ENCODE data around the gene LDHA.

Gene LDHA

DNA sequence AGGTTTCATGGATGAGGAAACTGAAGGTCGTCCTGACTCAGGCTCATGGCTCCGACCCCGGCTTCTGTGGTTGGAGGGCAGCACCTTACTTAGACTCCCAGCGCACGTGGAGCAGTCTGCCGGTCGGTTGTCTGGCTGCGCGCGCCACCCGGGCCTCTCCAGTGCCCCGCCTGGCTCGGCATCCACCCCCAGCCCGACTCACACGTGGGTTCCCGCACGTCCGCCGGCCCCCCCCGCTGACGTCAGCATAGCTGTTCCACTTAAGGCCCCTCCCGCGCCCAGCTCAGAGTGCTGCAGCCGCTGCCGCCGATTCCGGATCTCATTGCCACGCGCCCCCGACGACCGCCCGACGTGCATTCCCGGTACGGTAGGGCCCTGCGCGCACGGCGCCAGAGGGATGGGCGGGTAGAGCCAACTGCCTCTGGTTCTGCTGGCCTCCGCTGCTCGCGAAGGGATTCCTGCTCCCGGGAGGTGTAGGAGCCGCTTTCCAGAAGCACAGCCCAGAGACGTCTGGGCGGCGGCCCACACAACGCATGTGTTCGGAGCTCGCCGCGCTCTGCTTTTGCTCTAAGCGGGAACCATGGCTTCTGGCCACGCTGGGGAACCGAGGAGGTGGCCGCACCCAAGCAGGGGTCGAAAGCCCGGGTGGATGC, at the start of gene LDHA:
Gene LDHA, plus strand, starts transcription at position 289 of the 653 bp plus-strand sequence. CDS start 2,280 bp downstream, outside the sequence.
- peak; percentile 89 to 94 for DNase-seq

DNA sequence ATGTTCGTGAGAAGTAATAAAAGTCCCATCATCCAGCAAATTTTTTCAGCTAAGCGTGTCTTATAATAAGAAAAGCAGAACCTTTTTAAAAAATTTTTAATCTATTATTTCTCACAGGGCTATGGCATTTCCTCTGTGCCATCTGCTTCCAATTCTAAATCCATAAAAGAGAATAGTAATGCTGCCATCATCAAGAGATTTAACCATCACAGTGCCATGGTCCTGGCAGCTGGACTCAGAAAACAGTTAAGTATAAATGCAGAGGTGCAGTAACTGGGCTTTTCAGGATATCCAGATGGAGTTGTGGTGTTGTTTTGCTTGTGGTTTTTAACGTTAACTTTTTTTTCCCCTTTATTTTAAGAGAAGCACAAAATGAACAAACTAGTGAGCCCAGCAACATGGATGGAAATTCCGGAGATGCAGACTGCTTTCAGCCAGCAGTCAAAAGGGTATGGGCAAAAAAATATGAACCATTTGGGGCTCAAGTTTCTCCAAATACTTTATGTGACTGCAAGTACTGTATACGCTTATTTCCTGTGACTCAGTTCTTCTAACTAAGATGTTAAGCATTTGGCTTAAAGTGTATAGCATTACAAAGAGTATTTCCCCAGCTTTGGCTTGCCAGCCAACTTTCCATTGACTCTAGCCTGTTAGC, 46.8 kb upstream of the LDHA start:
- no peak for DNase-seq

DNA sequence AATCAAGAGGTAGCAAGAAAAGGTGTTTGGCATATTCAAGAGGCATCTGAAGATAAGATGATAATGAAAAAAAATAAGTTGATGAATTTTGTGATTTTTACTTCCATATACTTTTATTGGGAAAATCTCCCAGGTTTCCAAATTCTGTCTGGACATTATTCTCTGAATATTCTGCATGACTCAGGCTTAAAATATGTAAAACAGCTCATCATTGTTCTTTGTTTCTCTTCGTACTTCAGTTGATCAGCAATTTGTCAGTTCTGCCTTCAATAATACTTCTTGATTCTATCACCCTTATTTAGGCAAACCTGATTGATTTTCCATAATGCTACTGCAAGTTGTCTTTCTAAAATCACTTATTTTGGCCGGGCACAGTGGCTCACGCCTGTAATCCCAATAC, 41.8 kb upstream of the LDHA start:
- DNase-seq = no peak

DNA sequence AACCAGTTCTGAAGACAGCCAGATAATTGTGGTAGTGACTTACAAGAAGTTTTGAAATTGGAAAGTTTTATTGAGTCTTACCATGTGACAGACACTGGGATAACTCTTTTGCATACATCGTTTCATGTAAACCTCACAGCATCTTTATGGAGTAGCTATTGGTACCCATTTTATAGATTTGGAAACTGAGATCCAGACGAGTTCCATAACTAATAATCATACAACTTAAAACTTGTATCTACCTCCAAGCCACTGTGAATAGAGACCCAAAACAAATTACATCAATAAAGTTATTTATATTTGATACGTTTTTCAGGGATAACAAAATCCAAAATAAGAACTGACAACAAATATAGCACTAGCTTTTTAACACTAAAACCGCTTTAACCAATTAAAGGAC, 35.7 kb upstream of the LDHA start:
- DNase-seq = no peak

DNA sequence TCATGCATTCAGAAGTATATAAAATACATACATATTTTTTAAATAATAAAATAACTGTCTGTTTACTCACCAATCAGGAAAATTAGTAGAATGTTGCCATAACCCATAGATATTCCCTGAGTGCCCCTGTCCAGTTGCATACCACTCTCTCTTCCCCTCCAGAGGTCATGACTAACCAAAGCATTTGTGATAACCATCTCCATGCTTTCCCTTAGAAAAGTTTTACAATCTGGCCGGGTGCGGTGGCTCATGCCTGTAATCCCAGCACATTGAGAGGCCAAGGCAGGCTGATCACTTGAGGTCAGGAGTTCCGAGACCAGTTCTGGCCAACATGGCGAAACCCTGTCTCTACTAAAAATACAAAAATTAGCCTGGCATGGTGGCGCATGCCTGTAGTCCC, 33.2 kb upstream of the LDHA start:
- DNase-seq = no peak

DNA sequence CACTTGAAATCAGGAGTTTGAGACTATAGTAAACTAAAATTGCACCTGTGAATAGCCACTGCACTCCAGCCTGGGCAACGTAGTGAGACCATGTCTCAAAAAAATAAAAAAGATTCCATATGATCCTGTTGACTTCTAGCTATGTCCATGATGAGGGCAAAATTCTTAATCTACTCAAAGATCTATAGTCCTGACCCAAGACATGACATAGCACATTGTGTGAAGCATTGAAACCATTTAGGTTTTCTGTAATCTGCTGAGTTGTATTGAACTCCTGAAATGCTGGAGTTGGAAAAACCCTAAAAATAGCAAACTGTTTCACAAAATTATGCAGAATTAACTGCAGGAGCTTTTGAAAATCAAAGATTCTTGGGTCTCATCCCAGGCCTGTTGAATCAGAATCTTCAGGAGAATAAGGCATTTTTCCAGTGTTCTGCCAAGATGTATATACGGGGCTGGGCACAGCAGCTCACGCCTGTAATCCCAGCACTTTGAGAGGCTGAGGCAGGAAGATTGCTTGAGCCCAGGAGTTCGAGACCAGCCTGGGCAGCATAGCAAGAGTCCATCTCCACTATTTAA, 29.8 kb upstream of the LDHA start:
- no peak for DNase-seq

DNA sequence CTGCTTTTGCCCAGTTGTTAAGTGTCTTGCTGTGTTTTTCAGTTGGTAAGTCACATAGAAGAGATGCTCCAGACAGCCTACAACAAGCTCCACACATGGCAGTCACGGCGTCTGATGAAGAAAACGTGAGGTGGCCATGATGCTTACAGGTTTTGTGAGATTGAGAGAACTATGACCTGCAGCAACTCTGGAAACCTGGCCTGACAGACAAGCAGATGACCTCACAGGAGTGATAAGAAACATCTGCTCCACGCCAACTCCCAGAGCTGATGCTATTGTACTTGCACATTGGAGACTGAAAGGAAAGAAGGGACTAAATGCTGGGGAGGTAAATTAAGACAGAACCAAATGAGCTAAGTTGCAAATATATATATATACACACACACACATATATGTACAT, 28.6 kb upstream of the LDHA start:
- DNase-seq = no peak

DNA sequence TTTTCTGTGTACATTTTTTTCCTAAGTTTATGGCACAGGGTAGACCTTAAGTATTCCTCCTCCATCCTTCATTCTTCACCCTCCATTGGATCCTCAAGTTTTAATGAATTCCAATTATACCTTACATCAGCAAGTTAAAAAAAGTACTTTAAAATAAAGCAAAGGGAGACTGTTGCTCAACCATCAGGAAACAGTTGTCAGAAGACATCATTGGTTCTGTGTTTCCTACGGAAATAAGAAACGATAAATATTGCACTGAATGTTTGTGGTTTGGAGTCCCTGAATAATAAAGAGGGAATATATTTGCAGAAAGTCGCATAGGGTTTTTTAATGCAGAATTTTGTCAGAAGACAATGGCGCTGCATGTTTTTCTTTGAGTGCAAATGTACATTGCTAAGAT, 28.1 kb upstream of the LDHA start:
- no peak for DNase-seq

DNA sequence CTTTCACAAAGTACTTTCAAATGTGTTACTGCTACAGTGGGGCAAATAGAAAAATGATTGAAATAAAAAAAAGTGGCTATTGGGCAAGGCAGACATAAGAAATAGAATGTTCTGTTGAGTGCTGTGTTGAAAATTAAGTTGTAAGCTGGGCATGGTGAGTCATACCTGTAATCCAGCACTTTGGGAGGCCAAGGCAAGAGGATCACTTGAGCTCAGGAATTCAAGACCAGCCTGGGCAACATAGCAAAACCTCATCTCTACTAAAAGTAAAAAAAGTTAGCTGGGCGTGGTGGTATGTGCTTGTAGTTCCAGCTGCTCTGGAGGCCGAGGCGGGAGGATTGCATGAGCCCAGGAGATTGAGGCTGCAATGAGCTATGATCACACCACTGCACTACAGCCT, 26.9 kb upstream of the LDHA start:
- no peak for DNase-seq

DNA sequence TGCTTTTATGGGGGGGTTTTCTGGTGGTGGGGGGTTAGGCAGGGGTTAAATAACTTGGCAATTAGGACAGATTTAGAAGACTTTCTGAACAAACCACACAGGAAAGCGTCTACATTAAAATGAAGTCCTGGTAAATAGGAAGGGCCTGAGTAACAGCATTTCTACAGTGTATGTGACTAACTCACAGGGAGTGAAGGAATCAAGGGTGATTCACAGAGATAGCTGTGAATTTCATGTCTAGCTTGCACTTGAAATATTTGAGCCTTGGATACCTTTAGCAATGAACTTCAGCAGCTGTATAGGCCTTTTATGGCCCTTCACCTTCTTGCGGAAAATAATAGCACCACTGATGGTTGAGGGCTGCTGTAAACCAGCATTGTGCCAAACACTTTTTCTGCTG, 26.1 kb upstream of the LDHA start:
- DNase-seq = no peak

DNA sequence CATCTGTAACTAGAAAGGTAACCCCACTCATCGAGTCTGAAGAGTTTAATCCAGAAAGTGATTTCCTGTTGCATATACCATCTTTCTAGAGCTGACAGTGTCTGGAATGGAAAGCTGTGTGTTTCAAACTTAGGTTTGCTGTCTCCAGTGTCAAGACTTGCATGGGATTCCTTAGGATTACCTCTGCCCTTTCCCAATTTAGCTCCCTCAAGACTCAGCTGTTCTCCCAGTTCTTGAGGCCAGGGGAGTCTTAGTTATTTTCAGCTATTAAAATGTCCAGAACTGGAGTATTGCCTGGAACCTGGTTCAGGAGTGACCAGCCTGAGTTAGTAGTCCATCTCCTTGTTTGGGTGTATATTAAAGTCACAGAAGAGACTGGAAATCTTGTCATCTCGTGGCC, 25.0 kb upstream of the LDHA start:
- DNase-seq = no peak

DNA sequence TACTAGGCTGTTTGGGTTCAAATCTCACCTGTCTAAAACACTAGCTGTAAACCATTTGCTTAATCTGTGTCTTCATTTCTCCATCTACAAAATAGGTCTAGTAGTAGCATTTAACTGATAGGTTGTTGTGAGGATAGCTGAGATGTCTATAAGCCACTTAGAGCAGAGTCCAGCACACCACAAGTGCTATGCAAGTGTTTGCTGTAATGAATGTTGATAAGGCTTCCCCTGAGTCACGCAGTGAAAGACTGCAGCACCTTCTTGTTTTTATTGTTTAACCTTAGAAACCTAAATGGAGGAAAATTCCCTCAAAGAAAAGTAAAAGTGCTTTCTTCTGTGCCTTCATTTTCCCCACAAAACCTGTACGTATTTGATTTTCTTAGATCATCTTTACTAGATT, 23.1 kb upstream of the LDHA start:
- DNase-seq = no peak

DNA sequence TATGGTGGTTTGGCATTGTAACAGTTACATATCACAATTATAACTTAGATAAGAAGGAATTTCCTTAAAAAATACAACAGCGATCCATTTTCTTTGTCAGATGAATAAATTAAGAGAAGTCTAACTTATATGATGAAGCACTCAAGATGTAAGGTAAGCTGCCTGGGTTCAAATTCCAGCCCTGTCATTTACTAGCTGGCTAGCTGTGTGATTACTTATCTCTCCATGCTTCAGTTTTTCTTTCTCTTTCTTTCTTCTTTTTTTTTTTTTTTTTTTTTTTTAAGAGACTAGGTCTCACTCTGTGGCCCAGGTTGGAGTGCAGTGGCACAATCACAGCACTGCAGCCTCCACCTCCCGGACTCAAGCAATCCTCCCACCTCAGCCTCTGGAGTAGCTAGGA, 22.2 kb upstream of the LDHA start:
- no peak for DNase-seq

DNA sequence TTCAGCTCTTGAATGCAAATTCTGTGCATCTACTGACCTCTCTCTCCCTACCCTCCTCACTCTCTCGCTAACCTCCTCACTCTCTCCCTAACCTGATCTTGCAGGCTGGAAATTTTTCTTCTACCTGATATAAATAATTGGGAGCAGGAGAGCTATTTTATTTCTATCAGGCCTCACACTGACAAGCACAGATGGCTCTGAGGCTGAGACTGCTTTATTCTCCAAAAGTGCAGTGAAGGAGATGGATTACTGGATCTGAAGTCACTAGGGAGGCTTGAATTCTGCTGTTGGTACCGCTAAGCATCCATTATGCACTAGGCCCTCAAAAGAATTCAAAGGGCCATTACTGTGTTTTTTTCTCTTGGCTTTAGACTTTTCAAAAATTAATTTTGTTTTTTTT, 19.4 kb upstream of the LDHA start:
- peak in 1 of 2 experiments; percentile 33 for DNase-seq

DNA sequence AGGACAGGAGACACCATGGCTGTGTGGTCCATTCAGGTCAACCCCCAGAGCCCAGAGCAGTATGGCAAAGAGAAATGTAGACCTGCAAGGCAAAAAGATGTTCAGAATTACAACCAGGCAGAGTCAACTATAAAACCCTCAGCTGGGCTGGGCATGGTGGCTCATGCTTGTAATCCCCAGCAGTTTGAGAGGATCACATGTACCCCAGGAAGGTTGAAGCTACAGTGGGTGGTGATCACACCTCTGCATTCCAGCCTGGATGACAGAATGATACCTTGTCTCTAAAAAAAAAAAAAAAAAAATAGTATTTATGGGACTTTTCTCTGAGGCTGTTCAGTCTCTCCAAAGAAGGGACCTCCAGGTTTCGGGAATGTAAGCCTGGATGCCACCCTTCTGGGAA, 18.4 kb upstream of the LDHA start:
- DNase-seq = no peak

DNA sequence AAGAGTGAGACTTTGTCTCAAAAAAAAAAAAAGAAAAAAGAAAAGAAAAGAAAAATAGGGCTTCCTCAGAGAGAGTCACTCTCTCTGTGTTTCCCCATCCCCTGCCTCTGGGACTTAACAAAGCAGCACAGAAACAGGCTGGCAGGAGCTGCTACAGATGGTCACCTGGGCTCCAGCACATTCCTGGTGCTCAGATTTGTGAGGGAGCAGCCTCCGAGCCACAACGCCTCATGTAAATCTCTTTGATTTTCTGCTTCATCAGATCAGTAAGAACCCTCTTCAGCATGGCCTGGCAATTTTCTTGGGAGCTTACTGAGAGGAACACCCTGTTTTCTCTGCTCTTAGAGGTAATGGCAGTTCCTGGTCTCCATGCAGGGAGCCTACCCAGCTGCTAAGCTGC, 15.2 kb upstream of the LDHA start:
- DNase-seq = peak in 1 of 2 experiments; percentile 30

DNA sequence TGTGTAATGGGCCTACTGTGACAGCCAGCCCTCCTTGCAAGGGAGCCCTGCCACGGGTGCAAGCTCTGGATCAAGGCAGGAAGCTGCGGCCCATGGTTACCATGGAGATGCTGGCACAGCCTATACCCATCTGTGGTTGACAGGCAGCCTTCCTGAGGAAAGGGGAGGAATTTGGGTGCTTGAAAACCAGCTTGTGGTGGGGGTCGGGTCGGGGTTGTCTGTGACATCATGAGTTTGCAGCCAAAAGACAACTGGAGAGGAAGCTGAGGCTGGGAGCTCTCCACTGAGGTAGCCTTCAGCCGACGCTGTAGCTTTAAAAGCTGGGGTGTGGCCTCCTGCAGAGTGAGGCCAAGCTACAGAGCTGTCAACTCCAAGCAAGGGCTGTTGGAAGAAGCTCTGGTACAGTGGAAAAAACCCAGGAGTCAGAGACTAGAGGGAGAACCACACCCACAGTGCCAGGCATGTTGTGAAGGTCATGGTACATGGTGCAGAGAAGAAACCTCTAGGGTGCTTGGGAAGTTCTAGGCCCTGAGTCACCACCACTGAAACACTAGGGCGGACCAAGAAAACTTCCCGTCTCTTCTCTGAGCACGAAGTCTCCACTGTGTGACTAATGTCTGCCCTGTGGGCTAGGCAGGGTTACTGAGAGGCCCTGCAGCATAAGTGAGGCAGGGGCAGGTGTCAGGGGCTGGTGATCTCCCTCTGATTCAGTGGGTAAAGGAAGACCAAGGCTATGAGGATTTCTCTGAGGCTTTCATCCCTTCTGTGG, 10.8 kb upstream of the LDHA start:
- DNase-seq = peak in 1 of 2 experiments; percentile 41

DNA sequence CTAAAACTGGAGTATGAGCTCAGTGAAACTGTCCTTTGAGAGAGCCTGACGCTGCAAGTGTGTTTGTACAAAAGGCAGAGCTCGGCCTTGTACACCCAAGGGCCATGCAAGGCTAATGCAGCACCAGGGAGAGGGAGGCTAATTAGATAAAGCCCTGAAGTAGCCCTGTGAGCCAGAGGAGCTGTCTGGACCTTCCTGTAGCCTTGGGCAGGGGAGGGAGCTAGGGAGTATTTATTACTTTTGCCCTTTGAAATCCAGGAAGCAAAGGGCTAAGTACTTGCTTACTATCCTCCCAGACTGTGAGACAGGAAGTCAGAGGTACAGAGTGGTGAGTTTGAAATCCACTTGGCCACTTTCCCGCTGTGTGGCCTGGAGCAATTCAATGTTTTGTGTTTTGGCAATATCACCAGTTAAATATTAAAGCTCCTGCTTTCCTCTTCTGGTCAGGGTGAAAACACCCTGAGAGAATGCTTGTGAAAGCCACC, 10.2 kb upstream of the LDHA start:
- no peak for DNase-seq

DNA sequence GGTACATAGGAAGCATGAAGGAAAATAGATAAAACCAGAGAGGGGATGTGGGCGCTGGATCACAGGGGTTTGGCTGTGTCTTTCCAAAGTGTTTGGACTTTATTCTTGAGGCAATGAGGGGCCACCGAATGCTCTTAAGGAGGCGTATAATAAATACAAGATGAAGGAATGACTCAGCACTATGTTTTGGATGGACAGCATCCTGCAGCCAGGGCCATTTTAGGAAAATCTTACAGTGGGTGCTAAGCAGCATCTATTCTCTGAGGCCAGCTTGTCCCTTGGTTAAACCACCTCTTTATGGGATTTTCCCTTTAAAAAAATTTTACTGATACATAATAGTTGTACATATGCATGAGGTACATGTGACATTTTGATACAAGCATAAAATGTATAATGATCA, 4.3 kb upstream of the LDHA start:
- no peak for DNase-seq

DNA sequence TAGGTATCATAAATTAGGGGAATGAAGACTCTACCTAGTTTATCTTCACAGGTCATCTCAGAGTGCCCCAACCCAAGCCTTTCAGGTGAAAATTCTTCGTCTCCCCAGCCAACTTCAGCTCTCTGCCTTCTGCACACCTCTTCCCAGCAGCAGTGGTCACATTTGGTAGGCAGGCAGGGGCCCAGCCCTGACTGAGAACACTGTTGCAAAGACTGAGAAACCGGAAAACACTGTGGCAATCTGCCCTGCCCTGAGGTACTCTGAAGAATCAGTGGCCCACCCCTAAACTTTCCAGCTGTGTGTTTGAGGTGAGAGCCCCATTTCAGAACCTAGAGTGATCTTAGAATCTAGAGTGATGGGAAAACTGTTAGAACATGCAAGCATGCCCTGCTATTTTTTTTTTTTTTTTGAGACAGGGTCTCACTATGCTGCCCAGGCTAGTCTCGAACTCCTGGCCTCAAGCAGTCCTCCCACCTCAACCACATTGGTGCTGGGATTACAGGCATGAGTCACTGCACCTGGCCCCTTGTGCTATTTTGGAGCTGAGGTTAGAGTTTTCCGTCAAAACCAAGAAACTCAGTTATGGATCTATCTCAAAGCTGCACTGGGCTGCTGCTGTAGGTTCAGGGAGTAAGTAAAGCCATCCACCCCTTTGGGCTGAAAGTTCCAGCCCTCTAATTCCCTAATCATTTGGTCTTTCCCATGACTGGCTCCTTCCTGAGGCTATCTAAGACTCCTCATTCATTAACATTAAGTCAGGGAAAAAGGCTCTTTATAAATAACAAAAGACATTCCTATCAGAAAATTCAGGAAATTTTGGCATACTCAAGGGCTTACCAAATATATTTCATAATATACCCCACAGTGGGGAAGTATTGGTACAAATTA, 1.7 kb upstream of the LDHA start:
- no peak for DNase-seq

DNA sequence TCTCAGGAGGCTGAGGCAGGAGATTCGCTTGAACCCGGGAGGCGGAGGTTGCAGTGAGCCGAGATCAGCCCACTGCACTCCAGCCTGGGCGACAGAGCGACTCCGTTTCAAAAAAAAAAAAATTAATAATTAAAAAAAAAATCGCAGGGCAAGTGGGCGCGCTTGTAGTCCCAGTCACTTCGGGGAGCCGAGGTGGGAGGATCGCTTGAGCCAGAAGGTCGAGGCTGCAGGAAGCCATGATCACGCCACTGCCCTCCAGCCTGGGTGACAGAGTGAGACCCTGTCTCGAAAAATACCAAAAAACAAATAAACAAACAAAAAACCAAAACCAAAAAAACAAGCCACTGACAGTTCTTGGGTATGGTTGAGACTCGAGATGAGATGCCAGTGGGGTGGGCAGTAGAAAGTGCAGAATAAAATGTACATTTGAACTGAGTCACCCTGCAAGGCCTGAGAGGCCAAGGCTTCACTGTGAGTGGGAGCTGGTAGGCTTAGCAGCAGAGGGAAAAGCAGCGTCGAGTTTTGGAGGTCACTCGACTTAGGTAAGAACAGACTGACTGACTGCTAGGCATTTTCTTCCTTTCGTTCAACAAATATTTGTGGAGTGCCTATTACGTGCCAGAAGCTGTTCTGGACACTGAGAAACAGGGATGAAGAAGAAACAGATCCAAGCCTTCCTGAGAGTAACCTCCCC, 635 bp upstream of the LDHA start:
- DNase-seq = no peak

All from NCI-H524 (cell line).